GM12864 (cell line): Measurements from ENCODE around the gene HECW1.

Experiments used
- DNase-seq: peaks from one replicate; pipeline ENCODE4 v3.0.0-alpha.2; 2011; ENCODE audit warnings: low read depth
- H3K4me3 ChIP-seq: 2 replicates; pipeline ENCODE4 v1.5.1; 2011; ENCODE audit warnings: mild to moderate bottlenecking, low read depth, low read length, control low read depth
- CTCF ChIP-seq: IDR thresholded peaks from 2 replicates; pipeline ENCODE4 v1.5.1; 2011; ENCODE audit warnings: low read depth, mild to moderate bottlenecking, moderate library complexity, low read length, control low read depth, inconsistent platforms; ENCODE audit errors: missing control alignments

The HECW1 gene

GRCh38 chr7:43077732-43078391 lies 34.6 kb upstream of the HECW1 start:
- no peak for TF ChIP-seq CTCF
- no peak for DNase-seq
- H3K4me3 ChIP-seq = no peak overlapping the region

- TF ChIP-seq CTCF = no peak
- no peak for DNase-seq
- H3K4me3 ChIP-seq = no peak overlapping the region
These were observed 33.7 kb upstream of the HECW1 start for GRCh38 chr7:43078794-43079193.

- no peak for DNase-seq
- no peak overlapping the region for H3K4me3 ChIP-seq
- TF ChIP-seq CTCF = no peak
These were observed 30.8 kb upstream of the HECW1 start for GRCh38 chr7:43081603-43082002.

DNA sequence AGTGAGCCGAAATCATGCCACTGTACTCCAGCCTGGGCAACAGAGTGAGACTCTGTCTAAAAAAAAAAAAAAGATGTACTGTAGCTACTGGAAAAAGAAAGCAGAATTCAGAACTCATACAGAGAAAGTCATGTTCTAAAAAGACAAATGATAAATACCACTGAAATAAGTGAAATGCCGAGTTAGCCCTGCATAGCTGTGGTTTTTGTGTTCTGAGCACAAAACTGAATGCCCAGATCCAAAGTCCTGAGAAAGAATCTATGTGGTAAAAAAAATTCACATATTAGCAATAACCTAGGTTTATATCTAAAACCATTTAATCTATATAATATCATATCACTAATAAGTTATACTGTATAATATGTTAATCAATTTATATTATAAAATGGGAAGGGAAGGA lies 29.3 kb upstream of the HECW1 start:
- H3K4me3 ChIP-seq = no peak overlapping the region
- no peak for DNase-seq
- TF ChIP-seq CTCF = no peak

DNA sequence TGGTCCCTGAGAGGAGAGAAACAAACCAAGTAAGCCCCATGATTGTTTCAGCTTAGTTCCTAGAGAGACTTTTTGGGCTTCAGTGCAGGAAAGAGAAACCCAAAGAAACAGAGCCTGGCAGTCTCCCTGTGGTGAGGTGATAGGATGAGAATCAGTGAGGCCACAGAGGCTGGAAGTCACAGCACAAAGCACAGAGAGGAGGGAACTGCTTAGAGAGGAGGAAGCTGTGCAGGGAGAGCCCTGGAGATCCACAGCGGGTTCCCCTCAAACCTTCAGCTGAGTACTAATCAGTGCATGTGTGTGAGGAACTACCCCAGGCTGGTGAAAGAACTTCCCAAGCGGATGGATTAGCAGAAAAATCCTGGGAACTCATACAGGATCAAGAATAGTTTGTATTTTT lies 27.4 kb upstream of the HECW1 start:
- no peak for TF ChIP-seq CTCF
- no peak for DNase-seq
- H3K4me3 ChIP-seq = no peak overlapping the region

GRCh38 chr7:43085992-43086391 lies 26.5 kb upstream of the HECW1 start:
- DNase-seq = no peak
- H3K4me3 ChIP-seq = no peak overlapping the region
- no peak for TF ChIP-seq CTCF

- no peak overlapping the region for H3K4me3 ChIP-seq
- no peak for DNase-seq
- TF ChIP-seq CTCF = no peak
These were observed 19.6 kb upstream of the HECW1 start for GRCh38 chr7:43092819-43093218.
